ENCODE results near the gene IER5. TPM values are rescaled to one million over a fixed set of nuclear protein-coding genes. Genes with fewer than 3 reads are reported as not detected.

Gene IER5
- total and polyA plus RNA-seq, 9 of the 15 experiments (the other 6 are each of a cell fraction or from before 2014, with no cell fraction given) = 2.4 to 32.1 (median 12.0) TPM

DNA sequence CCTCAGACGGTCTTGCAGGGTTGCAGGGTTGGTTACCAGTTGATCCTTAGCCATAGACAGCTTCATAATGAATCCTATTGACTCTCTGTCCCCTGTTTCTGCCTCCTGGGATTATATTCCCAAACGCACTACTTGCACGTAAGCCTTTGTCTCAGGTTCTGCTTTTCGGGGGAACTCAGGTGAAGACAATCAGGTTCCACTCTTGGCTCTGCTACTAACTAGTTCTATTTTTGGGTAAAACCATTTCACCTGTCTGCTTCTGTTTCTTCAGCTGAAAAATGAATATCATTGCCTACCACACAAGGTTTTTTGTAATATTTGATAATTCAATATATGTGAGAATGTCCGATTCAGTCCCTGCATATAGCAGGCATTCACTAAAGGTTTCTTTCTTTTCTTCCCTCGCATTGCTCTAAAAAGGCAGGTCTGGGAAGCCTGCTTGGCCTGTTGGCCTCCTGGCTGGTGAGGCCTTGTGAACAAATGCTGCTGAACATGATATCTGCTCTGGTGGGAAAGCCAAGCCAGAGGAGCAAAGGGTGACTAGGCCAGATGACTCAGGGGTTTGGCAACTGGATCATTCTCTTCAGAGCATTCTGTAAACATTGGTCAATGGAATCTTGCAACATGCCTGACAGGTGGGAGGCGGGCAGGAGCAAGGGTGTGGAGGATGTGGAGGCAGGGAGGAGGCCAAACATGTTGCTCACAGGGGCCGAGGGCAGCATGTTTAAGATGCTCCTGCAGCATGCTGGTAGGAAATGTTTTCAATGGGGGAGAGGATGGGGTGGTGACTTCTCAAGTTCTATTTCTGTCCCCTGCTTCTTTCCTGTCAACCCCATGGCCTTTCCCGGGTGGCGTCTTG is 23.8 kb downstream of the IER5 start (continued):
- TF ChIP-seq, protein P1, sequence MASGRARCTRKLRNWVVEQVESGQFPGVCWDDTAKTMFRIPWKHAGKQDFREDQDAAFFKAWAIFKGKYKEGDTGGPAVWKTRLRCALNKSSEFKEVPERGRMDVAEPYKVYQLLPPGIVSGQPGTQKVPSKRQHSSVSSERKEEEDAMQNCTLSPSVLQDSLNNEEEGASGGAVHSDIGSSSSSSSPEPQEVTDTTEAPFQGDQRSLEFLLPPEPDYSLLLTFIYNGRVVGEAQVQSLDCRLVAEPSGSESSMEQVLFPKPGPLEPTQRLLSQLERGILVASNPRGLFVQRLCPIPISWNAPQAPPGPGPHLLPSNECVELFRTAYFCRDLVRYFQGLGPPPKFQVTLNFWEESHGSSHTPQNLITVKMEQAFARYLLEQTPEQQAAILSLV (tag; IDR thresholded peaks at IDR 0.05) = peak; percentile 58; the same call in 1 of the 2 replicates
- peak; percentile 78; the same call in 1 of the 2 replicates for TF ChIP-seq BACH1 (tag; IDR thresholded peaks at IDR 0.05)
- TF ChIP-seq HDAC2 (IDR thresholded peaks at IDR 0.05) = peak; percentile 80
- no peak for TF ChIP-seq OTX1 (CRISPR knock-in tag; IDR thresholded peaks at IDR 0.05)
- TF ChIP-seq KLF1 (tag; IDR thresholded peaks at IDR 0.05) = no peak
- TF ChIP-seq, protein P2, sequence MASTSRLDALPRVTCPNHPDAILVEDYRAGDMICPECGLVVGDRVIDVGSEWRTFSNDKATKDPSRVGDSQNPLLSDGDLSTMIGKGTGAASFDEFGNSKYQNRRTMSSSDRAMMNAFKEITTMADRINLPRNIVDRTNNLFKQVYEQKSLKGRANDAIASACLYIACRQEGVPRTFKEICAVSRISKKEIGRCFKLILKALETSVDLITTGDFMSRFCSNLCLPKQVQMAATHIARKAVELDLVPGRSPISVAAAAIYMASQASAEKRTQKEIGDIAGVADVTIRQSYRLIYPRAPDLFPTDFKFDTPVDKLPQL (IDR thresholded peaks at IDR 0.05; ENCODE audit: extremely low read depth, insufficient read length) = no peak
- TF ChIP-seq ZNF707 (CRISPR knock-in tag; conservative IDR thresholded peaks at IDR 0.05) = no peak
- no peak for TF ChIP-seq LCOR (CRISPR knock-in tag; IDR thresholded peaks at IDR 0.05)
- TF ChIP-seq SNRNP70 (optimal IDR thresholded peaks at IDR 0.05; ENCODE audit: low read depth, low read length) = no peak
- TF ChIP-seq NFIX (CRISPR knock-in tag; IDR thresholded peaks at IDR 0.05; ENCODE audit: low read depth) = no peak
- TF ChIP-seq CREM (IDR thresholded peaks at IDR 0.05; ENCODE audit: low read depth) = peak; percentile 27; the same call in 1 of the 2 replicates
- TF ChIP-seq ZNF589 (CRISPR knock-in tag; IDR thresholded peaks at IDR 0.05; ENCODE audit: low read depth) = no peak
- peak; percentile 78; the same call in 1 of the 2 replicates for TF ChIP-seq FOXP1 (CRISPR knock-in tag; IDR thresholded peaks at IDR 0.05)
- TF ChIP-seq, protein P3, sequence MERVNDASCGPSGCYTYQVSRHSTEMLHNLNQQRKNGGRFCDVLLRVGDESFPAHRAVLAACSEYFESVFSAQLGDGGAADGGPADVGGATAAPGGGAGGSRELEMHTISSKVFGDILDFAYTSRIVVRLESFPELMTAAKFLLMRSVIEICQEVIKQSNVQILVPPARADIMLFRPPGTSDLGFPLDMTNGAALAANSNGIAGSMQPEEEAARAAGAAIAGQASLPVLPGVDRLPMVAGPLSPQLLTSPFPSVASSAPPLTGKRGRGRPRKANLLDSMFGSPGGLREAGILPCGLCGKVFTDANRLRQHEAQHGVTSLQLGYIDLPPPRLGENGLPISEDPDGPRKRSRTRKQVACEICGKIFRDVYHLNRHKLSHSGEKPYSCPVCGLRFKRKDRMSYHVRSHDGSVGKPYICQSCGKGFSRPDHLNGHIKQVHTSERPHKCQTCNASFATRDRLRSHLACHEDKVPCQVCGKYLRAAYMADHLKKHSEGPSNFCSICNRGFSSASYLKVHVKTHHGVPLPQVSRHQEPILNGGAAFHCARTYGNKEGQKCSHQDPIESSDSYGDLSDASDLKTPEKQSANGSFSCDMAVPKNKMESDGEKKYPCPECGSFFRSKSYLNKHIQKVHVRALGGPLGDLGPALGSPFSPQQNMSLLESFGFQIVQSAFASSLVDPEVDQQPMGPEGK (CRISPR knock-in tag; IDR thresholded peaks at IDR 0.05; ENCODE audit: borderline replicate concordance) = no peak
- no peak for TF ChIP-seq MECOM (CRISPR knock-in tag; IDR thresholded peaks at IDR 0.05)
- TF ChIP-seq, protein P4, sequence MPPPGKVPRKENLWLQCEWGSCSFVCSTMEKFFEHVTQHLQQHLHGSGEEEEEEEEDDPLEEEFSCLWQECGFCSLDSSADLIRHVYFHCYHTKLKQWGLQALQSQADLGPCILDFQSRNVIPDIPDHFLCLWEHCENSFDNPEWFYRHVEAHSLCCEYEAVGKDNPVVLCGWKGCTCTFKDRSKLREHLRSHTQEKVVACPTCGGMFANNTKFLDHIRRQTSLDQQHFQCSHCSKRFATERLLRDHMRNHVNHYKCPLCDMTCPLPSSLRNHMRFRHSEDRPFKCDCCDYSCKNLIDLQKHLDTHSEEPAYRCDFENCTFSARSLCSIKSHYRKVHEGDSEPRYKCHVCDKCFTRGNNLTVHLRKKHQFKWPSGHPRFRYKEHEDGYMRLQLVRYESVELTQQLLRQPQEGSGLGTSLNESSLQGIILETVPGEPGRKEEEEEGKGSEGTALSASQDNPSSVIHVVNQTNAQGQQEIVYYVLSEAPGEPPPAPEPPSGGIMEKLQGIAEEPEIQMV (tag; conservative IDR thresholded peaks at IDR 0.05; ENCODE audit: low read depth) = no peak
- TF ChIP-seq ZNF311 (CRISPR knock-in tag; IDR thresholded peaks at IDR 0.05) = 0 out of 2 replicates have a peak, but pooled peaks have one; percentile 39
- TF ChIP-seq NONO (IDR thresholded peaks at IDR 0.05; ENCODE audit: low read depth in 2 of 2, low read length in 1 of 2) = no peak
- no peak for TF ChIP-seq POLR3G (IDR thresholded peaks at IDR 0.05; ENCODE audit: extremely low read depth, insufficient read length, insufficient replicate concordance)
- no peak for TF ChIP-seq PPARD (CRISPR knock-in tag; IDR thresholded peaks at IDR 0.05)
- no peak for TF ChIP-seq HNRNPK (IDR thresholded peaks at IDR 0.05; ENCODE audit: low read depth, low read length, poor library complexity, severe bottlenecking)
- TF ChIP-seq ZNF384 (IDR thresholded peaks at IDR 0.05; ENCODE audit: low read depth, low read length) = no peak
